Fibroblast of mammary gland (primary cell): ENCODE measurements around the gene LYPLA2.
"Not testable (repeated sequence)": the region's sequence is repeated elsewhere in the genome, so short reads cannot be mapped to it uniquely, and the experiment has no call there.

Experiments
- DNase-seq: peaks from one replicate; pipeline ENCODE4 v3.0.0-alpha.2; 2010; ENCODE audit warnings: low read depth
- H3K4me3 ChIP-seq: 2 replicates; pipeline ENCODE4 v1.5.1; 2011; ENCODE audit warnings: low read depth, mild to moderate bottlenecking, low read length, moderate library complexity; ENCODE audit not compliant: control insufficient read depth
- CTCF ChIP-seq: conservative IDR thresholded peaks from 2 replicates; pipeline ENCODE4 v1.5.1; 2011; ENCODE audit warnings: low read depth, low read length, inconsistent platforms; ENCODE audit not compliant: control insufficient read depth, insufficient read depth

Gene LYPLA2

GRCh38 chr1:23792151-23792945, 1.4 kb downstream of the LYPLA2 start:
- no peak for TF ChIP-seq CTCF
- no peak for DNase-seq
- peak overlapping the region; percentile 90 for H3K4me3 ChIP-seq

- H3K4me3 ChIP-seq, result no peak overlapping the region
- no peak for TF ChIP-seq CTCF
- DNase-seq, result peak; percentile 60
Observed at GRCh38 chr1:23793018-23793781, 2.3 kb downstream of the LYPLA2 start.

- H3K4me3 ChIP-seq, result no peak overlapping the region
- no peak for DNase-seq
Observed at GRCh38 chr1:23793861-23794731, 3.2 kb downstream of the LYPLA2 start.

GRCh38 chr1:23794732-23795182, 3.8 kb downstream of the LYPLA2 start:
- not testable (repeated sequence) for H3K4me3 ChIP-seq

More at GRCh38 chr1:23793861-23794731, 3.2 kb downstream of the LYPLA2 start:
- no peak for TF ChIP-seq CTCF

GRCh38 chr1:23795676-23796465, 4.9 kb downstream of the LYPLA2 start:
- no peak overlapping the region for H3K4me3 ChIP-seq
- no peak for TF ChIP-seq CTCF
- no peak for DNase-seq

More at GRCh38 chr1:23794732-23795182, 3.8 kb downstream of the LYPLA2 start:
- DNase-seq, result not testable (repeated sequence)

- no peak for TF ChIP-seq CTCF
- H3K4me3 ChIP-seq, result no peak overlapping the region
- DNase-seq, result no peak
Observed at GRCh38 chr1:23796466-23797271, 5.7 kb downstream of the LYPLA2 start.
